GM12892 (cell line): ENCODE data around the gene RBM33.

ENCODE experiments used
- POLR2A ChIP-seq: IDR thresholded peaks from 2 replicates; pipeline ENCODE4 v1.6.1; 2011; ENCODE audit warnings: low read depth, low read length, control low read depth
- POLR2AphosphoS5 ChIP-seq: IDR thresholded peaks from 2 replicates; pipeline ENCODE4 v1.6.1; 2011; ENCODE audit warnings: low read depth, low read length, control low read depth
- TAF1 ChIP-seq: IDR thresholded peaks from 2 replicates; pipeline ENCODE4 v1.6.1; 2011; ENCODE audit warnings: low read depth, mild to moderate bottlenecking, control low read depth, low read length, borderline replicate concordance

DNA sequence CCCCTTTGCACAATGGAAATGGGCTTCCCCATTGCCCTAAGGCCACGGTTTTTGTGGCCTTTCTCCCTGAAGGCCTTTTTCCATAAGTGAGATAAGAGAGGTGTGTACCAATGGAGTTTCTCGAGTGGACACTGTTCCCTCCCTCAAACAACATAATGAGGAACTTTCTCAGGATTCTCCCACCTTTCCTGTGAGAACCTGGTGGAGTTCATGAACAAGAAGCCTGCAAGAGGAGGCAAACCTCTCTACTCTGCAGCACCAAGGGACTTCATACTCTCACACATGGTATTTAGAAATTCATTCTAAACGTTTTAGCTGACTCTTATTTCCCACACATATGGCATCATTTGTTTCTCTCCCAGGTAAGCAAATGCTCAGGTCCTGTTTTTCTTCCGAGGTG is 7.3 kb upstream of the RBM33 start:
- no peak for TF ChIP-seq POLR2A
- no peak for TF ChIP-seq TAF1
- TF ChIP-seq POLR2AphosphoS5: no peak
